ENCODE measurements around the gene PLXNA4.

PLXNA4 gene

GRCh38 chr7:132191418-132191817, 384.9 kb downstream of the PLXNA4 start:
- peaks cover 9% of the 10 kb centered on the region for H3K9me3 ChIP-seq (ENCODE audit: control insufficient read depth, insufficient read depth, low read length)
- H3F3A ChIP-seq (ENCODE audit: control insufficient read depth, insufficient read depth) = no peaks in the 10 kb centered on the region
- no peak overlapping the region for H3K4me2 ChIP-seq (ENCODE audit: low read length)
- H3K4me1 ChIP-seq (ENCODE audit: control insufficient read depth, low read length) = no peaks in the 10 kb centered on the region
- no peak overlapping the region for H3K4me3 ChIP-seq (ENCODE audit: low read length)
- H3K79me2 ChIP-seq (ENCODE audit: control insufficient read depth, low read length) = no peaks in the 10 kb centered on the region
- no peak for TF ChIP-seq EZH2phosphoT487 (IDR thresholded peaks at IDR 0.05; ENCODE audit: borderline replicate concordance, low read length)
- TF ChIP-seq CTCF (IDR thresholded peaks at IDR 0.05; ENCODE audit: low read depth, low read length, poor library complexity, severe bottlenecking) = no peak
- H3K27ac ChIP-seq (ENCODE audit: low read depth, low read length) = no peak overlapping the region
- 0 out of 2 replicates have a peak, but pooled peaks cover 3% of the 10 kb centered on the region for H4K20me1 ChIP-seq (ENCODE audit: control insufficient read depth, insufficient read depth, low read depth, low read length)
- no peaks in the 10 kb centered on the region for H3K9me2 ChIP-seq (replicated peaks; ENCODE audit: control insufficient read depth, low read length)
- no peaks in the 10 kb centered on the region for H3K36me3 ChIP-seq (ENCODE audit: control insufficient read depth, low read length)
- no peaks in the 10 kb centered on the region for H3K27me3 ChIP-seq (ENCODE audit: control insufficient read depth, low read length)

DNA sequence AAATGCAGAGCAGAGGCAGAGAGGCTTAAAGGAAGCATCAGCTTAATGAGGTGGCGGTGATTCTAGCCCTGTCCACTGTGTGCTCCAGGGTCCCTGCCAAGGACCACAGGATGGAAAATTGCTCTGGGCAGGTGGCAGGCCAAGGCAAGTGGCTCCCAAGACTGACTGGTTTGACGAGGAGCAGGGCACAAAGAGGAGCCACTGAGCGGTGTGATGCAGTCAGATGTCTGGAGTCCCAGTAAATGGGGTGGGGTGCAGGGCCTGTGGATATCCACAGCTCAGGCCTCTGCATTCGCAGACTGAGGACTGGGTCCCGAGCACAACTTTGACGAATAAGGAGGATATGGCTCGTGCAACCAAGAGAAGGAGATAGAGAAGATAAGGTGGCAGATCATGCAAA, 385.6 kb downstream of the PLXNA4 start:
- Histone ChIP-seq H3F3A (ENCODE audit: control insufficient read depth, insufficient read depth) (no peaks in the 10 kb centered on the region), H3K4me3 (ENCODE audit: low read length) (no peak overlapping the region), H3K27ac (ENCODE audit: low read depth, low read length) (no peak overlapping the region), H3K9me3 (ENCODE audit: control insufficient read depth, insufficient read depth, low read length) (peaks cover 9% of the 10 kb centered on the region), H3K4me1 (ENCODE audit: control insufficient read depth, low read length) (no peaks in the 10 kb centered on the region), H4K20me1 (ENCODE audit: control insufficient read depth, insufficient read depth, low read depth, low read length) (0 out of 2 replicates have a peak, but pooled peaks cover 3% of the 10 kb centered on the region), H3K36me3 (ENCODE audit: control insufficient read depth, low read length) (no peaks in the 10 kb centered on the region), H3K4me2 (ENCODE audit: low read length) (no peak overlapping the region), H3K27me3 (ENCODE audit: control insufficient read depth, low read length) (no peaks in the 10 kb centered on the region), H3K9me2 (replicated peaks; ENCODE audit: control insufficient read depth, low read length) (no peaks in the 10 kb centered on the region), H3K79me2 (ENCODE audit: control insufficient read depth, low read length) (no peaks in the 10 kb centered on the region)
- no peak for TF ChIP-seq CTCF (IDR thresholded peaks at IDR 0.05; ENCODE audit: low read depth, low read length, poor library complexity, severe bottlenecking)
- no peak for TF ChIP-seq EZH2phosphoT487 (IDR thresholded peaks at IDR 0.05; ENCODE audit: borderline replicate concordance, low read length)

DNA sequence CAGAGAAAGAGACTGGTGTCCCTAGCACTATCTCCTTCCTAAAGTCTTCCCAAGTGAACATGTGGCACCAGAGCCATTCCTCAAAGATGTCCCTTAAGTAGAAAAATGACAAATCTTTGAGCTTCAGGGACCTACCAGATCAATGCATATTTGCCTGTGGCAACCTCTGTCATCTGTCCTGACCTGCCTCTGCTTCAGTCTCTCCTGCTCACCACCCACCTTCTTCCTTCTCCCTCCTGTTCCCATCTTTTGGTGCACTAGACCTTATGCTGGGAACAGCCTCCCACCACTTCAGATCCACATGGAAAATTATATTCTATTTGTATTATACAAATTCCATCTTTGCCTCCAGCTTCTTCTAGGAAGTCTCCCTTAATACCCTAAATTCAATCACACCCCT, 386.4 kb downstream of the PLXNA4 start:
- Histone ChIP-seq H3K9me3 (ENCODE audit: control insufficient read depth, insufficient read depth, low read length) (peaks cover 9% of the 10 kb centered on the region), H4K20me1 (ENCODE audit: control insufficient read depth, insufficient read depth, low read depth, low read length) (0 out of 2 replicates have a peak, but pooled peaks cover 3% of the 10 kb centered on the region), H3K9me2 (replicated peaks; ENCODE audit: control insufficient read depth, low read length) (no peaks in the 10 kb centered on the region), H3K27me3 (ENCODE audit: control insufficient read depth, low read length) (no peaks in the 10 kb centered on the region), H3K36me3 (ENCODE audit: control insufficient read depth, low read length) (no peaks in the 10 kb centered on the region), H3K4me3 (ENCODE audit: low read length) (no peak overlapping the region), H3K27ac (ENCODE audit: low read depth, low read length) (no peak overlapping the region), H3K4me1 (ENCODE audit: control insufficient read depth, low read length) (no peaks in the 10 kb centered on the region), H3K4me2 (ENCODE audit: low read length) (no peak overlapping the region), H3K79me2 (ENCODE audit: control insufficient read depth, low read length) (no peaks in the 10 kb centered on the region), H3F3A (ENCODE audit: control insufficient read depth, insufficient read depth) (no peaks in the 10 kb centered on the region)
- TF ChIP-seq CTCF (IDR thresholded peaks at IDR 0.05; ENCODE audit: low read depth, low read length, poor library complexity, severe bottlenecking) (no peak), EZH2phosphoT487 (IDR thresholded peaks at IDR 0.05; ENCODE audit: borderline replicate concordance, low read length) (no peak)

Measured in DOHH2 (cell line).